ENCODE results near the gene BLOC1S1. TPM values are rescaled to one million over a fixed set of nuclear protein-coding genes. Genes with fewer than 3 reads are reported as not detected.

Gene BLOC1S1
- total RNA-seq, 4 donors from 2014 or later: 159 to 253 (median 196) TPM

DNA sequence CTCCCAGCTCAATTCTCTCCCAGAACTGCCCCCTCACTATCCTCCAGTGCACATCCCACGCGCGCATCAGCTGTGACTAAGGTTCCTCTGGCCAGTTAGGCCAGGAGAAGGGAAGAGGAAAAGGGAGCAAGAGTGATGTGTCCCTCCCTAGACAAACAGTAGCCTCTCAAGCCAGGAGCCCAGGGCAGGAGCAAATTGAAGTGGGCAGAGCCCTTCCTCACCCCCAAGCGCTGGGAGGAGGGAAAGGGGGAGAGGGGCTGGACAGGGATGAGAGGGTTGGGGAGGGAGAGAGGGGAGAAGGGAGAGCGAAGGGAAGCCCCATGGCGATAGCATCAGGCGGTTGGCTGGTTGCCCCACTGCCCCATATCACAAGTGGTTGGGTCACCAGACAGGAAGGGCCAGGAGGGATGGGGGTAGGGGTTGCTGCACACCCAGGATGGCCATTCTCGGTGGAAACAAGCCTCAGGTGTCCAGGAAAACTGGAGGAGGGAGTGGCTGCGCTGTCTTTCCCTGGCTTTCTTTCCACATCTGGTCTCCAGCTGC is 11.9 kb downstream of the BLOC1S1 start:
- intact Hi-C loops (cut with DNase I): no loop called here
- Histone ChIP-seq H3K4me3 (peak overlapping the region; percentile 73 to 98 (median 81)), H3K27me3 (no peaks in the 10 kb centered on the region), H3K4me1 (peaks cover 53 to 83% (median 75%) of the 10 kb centered on the region in 4 donors), H3K9me3 (no peaks in the 10 kb centered on the region), H3K36me3 (peaks cover 17 to 45% (median 38%) of the 10 kb centered on the region in 4 donors), H3K27ac (replicated peaks in 1 of 4) (peak overlapping the region; percentile 89 to 100 (median 98))
- 4% methylated on average over 8 of the region's 9 CpGs for WGBS
- DNase-seq (ENCODE audit: extremely low spot score): no peak
- peak; percentile 44 to 63 for TF ChIP-seq POLR2AphosphoS5 (IDR thresholded peaks at IDR 0.05)
- TF ChIP-seq, protein P1, sequence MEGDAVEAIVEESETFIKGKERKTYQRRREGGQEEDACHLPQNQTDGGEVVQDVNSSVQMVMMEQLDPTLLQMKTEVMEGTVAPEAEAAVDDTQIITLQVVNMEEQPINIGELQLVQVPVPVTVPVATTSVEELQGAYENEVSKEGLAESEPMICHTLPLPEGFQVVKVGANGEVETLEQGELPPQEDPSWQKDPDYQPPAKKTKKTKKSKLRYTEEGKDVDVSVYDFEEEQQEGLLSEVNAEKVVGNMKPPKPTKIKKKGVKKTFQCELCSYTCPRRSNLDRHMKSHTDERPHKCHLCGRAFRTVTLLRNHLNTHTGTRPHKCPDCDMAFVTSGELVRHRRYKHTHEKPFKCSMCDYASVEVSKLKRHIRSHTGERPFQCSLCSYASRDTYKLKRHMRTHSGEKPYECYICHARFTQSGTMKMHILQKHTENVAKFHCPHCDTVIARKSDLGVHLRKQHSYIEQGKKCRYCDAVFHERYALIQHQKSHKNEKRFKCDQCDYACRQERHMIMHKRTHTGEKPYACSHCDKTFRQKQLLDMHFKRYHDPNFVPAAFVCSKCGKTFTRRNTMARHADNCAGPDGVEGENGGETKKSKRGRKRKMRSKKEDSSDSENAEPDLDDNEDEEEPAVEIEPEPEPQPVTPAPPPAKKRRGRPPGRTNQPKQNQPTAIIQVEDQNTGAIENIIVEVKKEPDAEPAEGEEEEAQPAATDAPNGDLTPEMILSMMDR (IDR thresholded peaks at IDR 0.05): no peak

DNA sequence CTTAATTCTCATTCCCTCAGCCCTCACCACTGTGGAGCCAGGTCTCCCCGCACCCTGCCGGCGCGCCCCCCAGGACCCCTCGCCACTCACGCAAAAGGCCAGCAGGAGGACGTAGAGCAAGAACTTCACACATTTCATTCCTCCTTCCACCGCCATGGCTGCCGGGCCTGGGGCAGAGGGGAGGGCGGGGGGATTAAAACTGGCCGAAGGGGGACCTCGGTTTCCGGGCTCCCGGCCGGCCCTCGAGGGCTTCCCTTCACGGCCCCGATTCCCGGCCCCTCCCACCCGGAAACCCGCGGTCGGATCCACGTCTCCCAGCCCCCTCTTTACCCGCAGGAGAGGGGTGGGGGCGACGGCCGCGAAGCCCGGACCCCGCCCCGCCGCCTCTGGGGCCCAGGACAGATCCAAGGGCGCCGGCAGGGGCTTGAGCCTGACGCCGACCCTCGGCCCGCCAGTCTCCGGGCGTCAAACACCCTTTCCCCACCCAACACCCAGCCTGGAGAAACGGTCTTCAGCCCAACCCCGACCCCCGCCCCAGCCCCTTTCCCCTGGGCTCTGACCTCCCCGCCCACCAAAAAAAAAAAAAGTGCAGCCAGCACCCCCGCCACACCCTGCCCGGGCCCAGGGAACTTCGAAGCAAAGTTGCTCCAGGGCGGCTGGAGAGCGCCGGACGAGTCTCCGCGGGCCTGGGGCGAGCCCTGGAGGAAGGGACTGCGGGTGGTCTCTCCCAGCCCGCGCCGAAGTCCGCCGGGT is 12.5 kb downstream of the BLOC1S1 start:
- no peaks in the 10 kb centered on the region for H3K27me3 ChIP-seq
- no peak for DNase-seq (ENCODE audit: extremely low spot score)
- H3K4me3 ChIP-seq: peak overlapping the region; percentile 73 to 98 (median 81)
- peaks cover 17 to 42% (median 36%) of the 10 kb centered on the region in 4 donors for H3K36me3 ChIP-seq
- H3K4me1 ChIP-seq: peaks cover 52 to 77% (median 70%) of the 10 kb centered on the region in 4 donors
- H3K9me3 ChIP-seq: no peaks in the 10 kb centered on the region
- TF ChIP-seq EP300 (IDR thresholded peaks at IDR 0.05) (no peak), POLR2A (IDR thresholded peaks at IDR 0.05; ENCODE audit: low read depth) (no peak), POLR2AphosphoS5 (IDR thresholded peaks at IDR 0.05) (no peak)
- TF ChIP-seq, protein P1 (IDR thresholded peaks at IDR 0.05): no peak
- intact Hi-C loops (cut with DNase I): no loop called here
- peak overlapping the region; percentile 89 to 100 (median 98) for H3K27ac ChIP-seq (replicated peaks in 1 of 4)
- WGBS: 0% methylated on average over 5 of the region's 61 CpGs

DNA sequence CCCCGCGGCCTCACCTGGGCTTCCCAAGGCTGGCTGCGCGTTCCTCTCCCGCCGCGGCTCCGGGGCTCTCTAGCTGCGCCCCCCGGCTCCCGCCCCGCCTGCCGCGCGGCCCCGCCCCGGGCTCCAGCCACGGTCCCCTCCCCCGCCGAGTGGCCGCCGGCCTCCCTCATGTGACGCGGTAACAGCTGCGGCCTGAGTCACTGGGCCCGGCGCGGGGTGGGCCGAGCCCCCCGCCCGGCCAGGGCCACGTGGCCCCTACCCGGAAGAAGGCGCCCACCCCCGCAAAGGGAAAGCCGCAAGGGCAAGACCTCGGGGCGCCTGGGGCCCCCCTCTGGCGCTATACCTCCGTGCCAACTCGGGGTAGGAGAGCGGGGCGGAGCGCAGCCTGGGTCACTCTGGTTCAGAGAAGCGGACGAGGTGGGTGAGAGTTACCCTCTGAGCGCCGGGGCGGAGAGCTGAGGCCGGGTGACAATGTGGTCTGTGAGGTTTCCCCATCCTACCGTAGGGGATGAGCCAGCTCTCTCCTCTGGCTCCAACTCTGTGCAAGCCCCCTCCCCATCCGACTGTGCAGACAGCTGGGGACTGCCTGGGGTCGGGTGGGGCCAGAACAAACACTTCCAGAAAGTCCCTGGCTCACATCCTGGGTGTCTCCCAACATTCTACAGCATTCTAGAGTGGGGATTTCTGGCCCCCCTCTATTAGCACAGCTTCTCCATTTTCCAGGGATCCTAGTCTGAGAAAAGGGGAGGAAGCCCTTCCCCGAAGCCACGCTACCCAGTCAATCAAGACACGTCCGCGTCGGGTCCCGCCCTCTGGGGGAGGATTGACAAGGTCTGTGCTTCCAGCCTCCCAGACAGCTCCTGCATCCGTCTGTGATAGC is 13.3 kb downstream of the BLOC1S1 start, which contains the start of gene CD63:
TSS of gene CD63 (minus strand) at position 71 of the 880 bp plus-strand sequence. CDS start 668 bp downstream, outside the sequence.
- peak within 1 kb of the TSS; percentile 89 to 100 (median 98) for H3K27ac ChIP-seq (replicated peaks in 1 of 4)
- intact Hi-C loops (cut with DNase I): no loop called here
- H3K36me3 ChIP-seq: peaks cover 17 to 33% (median 30%) of the 10 kb centered on the region in 4 donors
- no peaks in the 10 kb centered on the region for H3K9me3 ChIP-seq
- 0% methylated on average over 21 of the region's 61 CpGs for WGBS
- DNase-seq (ENCODE audit: extremely low spot score): peak; percentile 98
- peak within 1 kb of the TSS; percentile 73 to 98 (median 81) for H3K4me3 ChIP-seq
- peaks cover 44 to 69% (median 62%) of the 10 kb centered on the region in 4 donors for H3K4me1 ChIP-seq
- no peaks in the 10 kb centered on the region for H3K27me3 ChIP-seq
- TF ChIP-seq EP300 (IDR thresholded peaks at IDR 0.05) (peak; percentile 38), POLR2A (IDR thresholded peaks at IDR 0.05; ENCODE audit: low read depth) (peak; percentile 87), POLR2AphosphoS5 (IDR thresholded peaks at IDR 0.05) (peak; percentile 89 to 94)
- TF ChIP-seq, protein P1 (IDR thresholded peaks at IDR 0.05): peak in 1 of 3 experiments; percentile 9

DNA sequence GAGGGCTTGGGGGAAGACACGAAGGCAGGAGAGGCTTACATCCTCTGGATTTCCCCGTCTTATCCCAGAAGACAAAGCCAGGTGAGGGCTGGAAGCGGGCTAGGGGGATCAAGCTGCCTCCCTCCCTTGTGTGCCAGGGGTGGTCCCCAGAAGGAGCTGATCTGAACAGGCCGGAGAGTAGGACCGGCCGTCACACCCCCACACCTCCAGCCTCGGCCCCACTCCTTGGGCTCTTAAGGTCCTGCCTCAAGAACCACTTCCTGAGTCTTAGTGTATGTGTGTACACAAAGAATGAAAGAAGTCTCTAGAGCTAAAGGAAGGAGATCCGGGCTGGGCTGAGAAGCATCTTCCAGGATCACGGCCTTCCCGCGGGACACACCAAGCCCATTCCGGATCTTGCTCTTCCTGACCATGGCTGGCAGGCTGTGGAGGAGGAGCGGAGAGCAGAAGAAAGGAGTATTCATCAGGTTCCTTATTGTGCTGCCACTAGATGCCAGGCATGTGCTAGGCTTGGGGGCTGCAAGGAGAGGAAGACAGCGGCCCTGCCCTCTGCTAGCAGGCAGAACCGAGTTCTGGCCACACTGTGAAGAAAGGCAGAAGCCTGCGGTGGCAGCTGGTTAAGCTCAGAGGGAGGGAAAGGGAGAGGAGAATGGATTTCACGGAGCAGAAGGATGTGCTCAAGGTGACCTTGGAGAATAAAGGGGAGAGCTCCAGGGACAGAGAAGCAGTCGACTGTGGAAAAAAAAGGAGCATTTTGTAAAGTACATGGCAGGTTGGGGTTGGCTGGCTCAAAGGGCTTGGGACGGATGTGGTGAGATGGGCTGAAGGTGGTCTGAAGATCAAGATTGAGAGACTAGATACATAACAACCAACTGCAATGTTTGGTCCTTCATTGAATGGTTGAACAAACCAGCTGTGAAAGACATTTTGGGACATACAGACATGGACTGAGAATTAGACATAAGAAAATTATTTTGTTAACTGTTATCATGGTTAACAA is 14.3 kb downstream of the BLOC1S1 start:
- no peaks in the 10 kb centered on the region for H3K27me3 ChIP-seq
- TF ChIP-seq POLR2A (IDR thresholded peaks at IDR 0.05; ENCODE audit: low read depth) (no peak), POLR2AphosphoS5 (IDR thresholded peaks at IDR 0.05) (peak in 1 of 2 donors; percentile 24), EP300 (IDR thresholded peaks at IDR 0.05) (no peak)
- TF ChIP-seq, protein P1 (IDR thresholded peaks at IDR 0.05): peak in 1 of 3 experiments; percentile 8
- peaks cover 35 to 59% (median 53%) of the 10 kb centered on the region in 4 donors for H3K4me1 ChIP-seq
- no peaks in the 10 kb centered on the region for H3K9me3 ChIP-seq
- WGBS: 1% methylated on average over 18 of the region's 19 CpGs
- peaks cover 12 to 24% (median 20%) of the 10 kb centered on the region in 4 donors for H3K36me3 ChIP-seq
- intact Hi-C loops (cut with DNase I): no loop called here
- H3K4me3 ChIP-seq: peak overlapping the region; percentile 73 to 98 (median 81)
- peak overlapping the region; percentile 89 to 100 (median 98) for H3K27ac ChIP-seq (replicated peaks in 1 of 4)
- no peak for DNase-seq (ENCODE audit: extremely low spot score)

All from esophagus muscularis mucosa (tissue), 4 donors.